ENCODE measurements around the gene MC1R.

GRCh38 chr16:89897204-89897603 lies 21.5 kb upstream of the MC1R start:
- TF ChIP-seq MAX (IDR thresholded peaks at IDR 0.05), result no peak
- TF ChIP-seq, protein P1, sequence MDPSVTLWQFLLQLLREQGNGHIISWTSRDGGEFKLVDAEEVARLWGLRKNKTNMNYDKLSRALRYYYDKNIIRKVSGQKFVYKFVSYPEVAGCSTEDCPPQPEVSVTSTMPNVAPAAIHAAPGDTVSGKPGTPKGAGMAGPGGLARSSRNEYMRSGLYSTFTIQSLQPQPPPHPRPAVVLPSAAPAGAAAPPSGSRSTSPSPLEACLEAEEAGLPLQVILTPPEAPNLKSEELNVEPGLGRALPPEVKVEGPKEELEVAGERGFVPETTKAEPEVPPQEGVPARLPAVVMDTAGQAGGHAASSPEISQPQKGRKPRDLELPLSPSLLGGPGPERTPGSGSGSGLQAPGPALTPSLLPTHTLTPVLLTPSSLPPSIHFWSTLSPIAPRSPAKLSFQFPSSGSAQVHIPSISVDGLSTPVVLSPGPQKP (IDR thresholded peaks at IDR 0.05; ENCODE audit: low read depth, low read length), result no peak
- TF ChIP-seq ATOH8 (CRISPR knock-in tag; IDR thresholded peaks at IDR 0.05; ENCODE audit: low read depth), result no peak
- TF ChIP-seq, protein P2, sequence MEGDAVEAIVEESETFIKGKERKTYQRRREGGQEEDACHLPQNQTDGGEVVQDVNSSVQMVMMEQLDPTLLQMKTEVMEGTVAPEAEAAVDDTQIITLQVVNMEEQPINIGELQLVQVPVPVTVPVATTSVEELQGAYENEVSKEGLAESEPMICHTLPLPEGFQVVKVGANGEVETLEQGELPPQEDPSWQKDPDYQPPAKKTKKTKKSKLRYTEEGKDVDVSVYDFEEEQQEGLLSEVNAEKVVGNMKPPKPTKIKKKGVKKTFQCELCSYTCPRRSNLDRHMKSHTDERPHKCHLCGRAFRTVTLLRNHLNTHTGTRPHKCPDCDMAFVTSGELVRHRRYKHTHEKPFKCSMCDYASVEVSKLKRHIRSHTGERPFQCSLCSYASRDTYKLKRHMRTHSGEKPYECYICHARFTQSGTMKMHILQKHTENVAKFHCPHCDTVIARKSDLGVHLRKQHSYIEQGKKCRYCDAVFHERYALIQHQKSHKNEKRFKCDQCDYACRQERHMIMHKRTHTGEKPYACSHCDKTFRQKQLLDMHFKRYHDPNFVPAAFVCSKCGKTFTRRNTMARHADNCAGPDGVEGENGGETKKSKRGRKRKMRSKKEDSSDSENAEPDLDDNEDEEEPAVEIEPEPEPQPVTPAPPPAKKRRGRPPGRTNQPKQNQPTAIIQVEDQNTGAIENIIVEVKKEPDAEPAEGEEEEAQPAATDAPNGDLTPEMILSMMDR (IDR thresholded peaks at IDR 0.05), result no peak
- TF ChIP-seq REST (IDR thresholded peaks at IDR 0.05), result no peak

Measured in A549 (cell line).